Mesenchymal stem cell (in vitro differentiated cells and primary cell): ENCODE data around the gene CRYZ.
"Not testable (repeated sequence)": the region's sequence is repeated elsewhere in the genome, so short reads cannot be mapped to it uniquely, and the experiment has no call there.

Experiments
- DNase-seq: peaks from one replicate; pipeline ENCODE4 v3.0.0-alpha.2; 2013
- H2AFZ ChIP-seq: one replicate; pipeline ENCODE4 v1.6.1; 2013; ENCODE audit warnings: low read depth, mild to moderate bottlenecking, control low read depth, inconsistent platforms, low read length, moderate library complexity
- H2AK5ac ChIP-seq: 2 replicates; pipeline ENCODE4 v1.6.1; 2013; ENCODE audit warnings: low read length, moderate library complexity, mild to moderate bottlenecking, inconsistent platforms; ENCODE audit not compliant: severe bottlenecking
- H2BK120ac ChIP-seq: one replicate; pipeline ENCODE4 v1.6.1; 2013; ENCODE audit warnings: low read depth, mild to moderate bottlenecking, inconsistent platforms, low read length, moderate library complexity
- H2BK12ac ChIP-seq, 2 experiments: one replicate each; pipeline ENCODE4 v1.6.1; 2013; ENCODE audit warnings: inconsistent platforms in 2 of 2, low read length in 2 of 2, mild to moderate bottlenecking in 2 of 2, moderate library complexity in 2 of 2, control low read depth in 1 of 2
- H2BK15ac ChIP-seq: one replicate; pipeline ENCODE4 v1.6.1; 2013; ENCODE audit warnings: mild to moderate bottlenecking, low read depth, inconsistent platforms; ENCODE audit not compliant: poor library complexity, severe bottlenecking
- H2BK5ac ChIP-seq: 2 replicates; pipeline ENCODE4 v1.6.1; 2013; ENCODE audit warnings: low read depth, mild to moderate bottlenecking, low read length, control low read depth, inconsistent platforms; ENCODE audit not compliant: poor library complexity, severe bottlenecking
- H3K14ac ChIP-seq, 2 experiments: one replicate each; pipeline ENCODE4 v1.6.1; 2013; ENCODE audit warnings: inconsistent platforms in 2 of 2, low read length in 2 of 2, control low read depth in 1 of 2, mild to moderate bottlenecking in 1 of 2, moderate library complexity in 1 of 2
- H3K18ac ChIP-seq, 2 experiments: one replicate each; pipeline ENCODE4 v1.6.1; 2013; ENCODE audit warnings: inconsistent platforms in 2 of 2, low read length in 2 of 2, control low read depth in 1 of 2, low read depth in 1 of 2, mild to moderate bottlenecking in 1 of 2
- H3K23ac ChIP-seq, 2 experiments: one replicate each; pipeline ENCODE4 v1.6.1; 2013; ENCODE audit warnings: inconsistent platforms in 2 of 2, low read length in 2 of 2, mild to moderate bottlenecking in 2 of 2, moderate library complexity in 2 of 2, control low read depth in 1 of 2
- H3K27ac ChIP-seq: 2 replicates; pipeline ENCODE4 v1.5.1; 2013; ENCODE audit warnings: mild to moderate bottlenecking, moderate library complexity, low read length, control low read depth, inconsistent platforms; ENCODE audit not compliant: poor library complexity, severe bottlenecking
- H3K27me3 ChIP-seq, 2 experiments: 2 replicates each; pipeline versions ENCODE4 v1.6.1 to v1.7.0; 2013; ENCODE audit warnings: low read length in 2 of 2, mild to moderate bottlenecking in 2 of 2, moderate library complexity in 2 of 2, control low read depth in 1 of 2, inconsistent platforms in 1 of 2; ENCODE audit not compliant: control insufficient read depth in 1 of 2, insufficient read depth in 1 of 2
- H3K36me3 ChIP-seq, 2 experiments: 2 replicates each; pipeline versions ENCODE4 v1.6.1 to v1.7.0; 2013; ENCODE audit warnings: low read length in 2 of 2, control low read depth in 1 of 2, inconsistent platforms in 1 of 2, low read depth in 1 of 2, mild to moderate bottlenecking in 1 of 2; ENCODE audit not compliant: insufficient read depth in 2 of 2, control insufficient read depth in 1 of 2
- H3K4ac ChIP-seq, 2 experiments: one replicate each; pipeline ENCODE4 v1.6.1; 2013; ENCODE audit warnings: inconsistent platforms in 2 of 2, low read length in 2 of 2, mild to moderate bottlenecking in 2 of 2, moderate library complexity in 2 of 2, control low read depth in 1 of 2, low read depth in 1 of 2
- H3K4me1 ChIP-seq: 2 replicates; pipeline ENCODE4 v1.6.1; 2013; ENCODE audit warnings: low read depth, low read length, control low read depth; ENCODE audit not compliant: control insufficient read depth, insufficient read depth
- H3K4me2 ChIP-seq: 2 replicates; pipeline ENCODE4 v1.6.1; 2013; ENCODE audit warnings: low read length, mild to moderate bottlenecking, inconsistent platforms; ENCODE audit not compliant: poor library complexity, severe bottlenecking
- H3K4me3 ChIP-seq, 2 experiments: 2 replicates each; pipeline versions ENCODE4 v1.5.1 to v1.7.0; 2013; ENCODE audit warnings: low read length in 2 of 2, mild to moderate bottlenecking in 2 of 2, control low read depth in 1 of 2, low read depth in 1 of 2; ENCODE audit not compliant: insufficient read depth in 1 of 2
- H3K79me1 ChIP-seq: replicated peaks from 2 replicates; pipeline ENCODE4 v1.6.1; 2013; ENCODE audit warnings: mild to moderate bottlenecking, control low read depth, low read length, inconsistent platforms; ENCODE audit not compliant: poor library complexity, severe bottlenecking
- H3K9ac ChIP-seq: 2 replicates; pipeline ENCODE4 v1.7.0; 2013; ENCODE audit warnings: mild to moderate bottlenecking, low read length, moderate library complexity
- H3K9me3 ChIP-seq: 2 replicates; pipeline ENCODE4 v1.7.0; 2013; ENCODE audit warnings: mild to moderate bottlenecking, low read length; ENCODE audit not compliant: control insufficient read depth
- H4K8ac ChIP-seq: one replicate; pipeline ENCODE4 v1.6.1; 2013; ENCODE audit warnings: inconsistent platforms, mild to moderate bottlenecking, low read length, moderate library complexity
- H4K91ac ChIP-seq: one replicate; pipeline ENCODE4 v1.6.1; 2013; ENCODE audit warnings: mild to moderate bottlenecking, low read length, inconsistent platforms
- WGBS: methylation state at CpG from one replicate; pipeline ENCODE4 v1.1.7; 2013; ENCODE audit warnings: mixed read lengths; 5-methylcytosine and 5-hydroxymethylcytosine counted together

CRYZ gene

GRCh38 chr1:74673351-74674111 is 59.3 kb downstream of the CRYZ start, which contains the start of gene ERICH3:
Gene ERICH3, minus strand, starts transcription at chr1:74673792. Its CDS starts 273 bp downstream, at chr1:74673519.
- DNase-seq: no peak
- Histone ChIP-seq H3K4me1 (peaks cover 4% of the 10 kb centered on the region), H3K27me3 (peaks cover 0 to 29% of the 10 kb centered on the region in 2 experiments), H3K4me3 (peak within 1 kb of the TSS; percentile 38 to 75), H3K79me1 (no peaks in the 10 kb centered on the region), H3K4ac (no peak within 1 kb of the TSS), H4K91ac (no peak within 1 kb of the TSS), H3K9me3 (no peaks in the 10 kb centered on the region), H2BK5ac (no peak within 1 kb of the TSS), H2BK120ac (no peak within 1 kb of the TSS), H2AK5ac (no peak within 1 kb of the TSS), H3K23ac (no peak within 1 kb of the TSS), H3K27ac (no peak within 1 kb of the TSS), H3K36me3 (no peaks in the 10 kb centered on the region), H4K8ac (no peak within 1 kb of the TSS), H2AFZ (no peak within 1 kb of the TSS), H3K14ac (no peak within 1 kb of the TSS), H2BK12ac (no peak within 1 kb of the TSS), H3K4me2 (peak within 1 kb of the TSS; percentile 4), H2BK15ac (no peak within 1 kb of the TSS), H3K18ac (no peak within 1 kb of the TSS), H3K9ac (peak within 1 kb of the TSS; percentile 38)
- WGBS: 36% methylated on average over 34 of the region's 44 CpGs

DNA sequence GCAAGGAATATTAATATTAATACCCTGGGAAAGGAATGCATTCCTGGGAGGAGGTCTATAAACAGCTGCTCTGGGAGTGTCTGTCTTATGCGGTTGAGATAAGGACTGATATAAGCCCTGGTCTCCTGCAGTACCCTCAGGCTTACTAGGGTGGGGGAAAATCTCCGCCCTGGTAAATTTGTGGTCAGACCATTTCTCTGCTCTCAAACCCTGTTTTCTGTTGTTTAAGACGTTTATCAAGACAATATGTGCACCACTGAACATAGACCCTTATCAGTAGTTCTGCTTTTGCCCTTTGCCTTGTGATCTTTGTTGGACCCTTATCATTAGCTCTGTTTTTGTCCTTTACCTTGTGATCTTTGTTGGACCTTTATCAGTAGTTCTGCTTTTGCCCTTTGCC is 62.0 kb downstream of the CRYZ start:
- not testable (repeated sequence) for H3K14ac ChIP-seq, H3K36me3 ChIP-seq, H2BK12ac ChIP-seq, DNase-seq, H3K9ac ChIP-seq, H2AFZ ChIP-seq, H2BK5ac ChIP-seq, H3K27ac ChIP-seq, H2BK120ac ChIP-seq, H3K4me2 ChIP-seq, H2BK15ac ChIP-seq, H4K91ac ChIP-seq, H3K23ac ChIP-seq, H3K4ac ChIP-seq, H3K4me1 ChIP-seq, H2AK5ac ChIP-seq, H3K79me1 ChIP-seq, H4K8ac ChIP-seq, H3K9me3 ChIP-seq, H3K4me3 ChIP-seq, H3K18ac ChIP-seq
- 80% methylated on average over 3 of the region's 3 CpGs for WGBS
- peaks cover 0 to 29% of the 10 kb centered on the region in 2 experiments for H3K27me3 ChIP-seq
